GM19025 (cell line): ENCODE measurements around the gene HOXC9.

Source experiments
- ATAC-seq: cut with Tn5 transposase; IDR thresholded peaks from one replicate; pipeline ENCODE4 v1.9.1; 2021; ENCODE audit warnings: mild to moderate bottlenecking, low read depth, moderate library complexity; ENCODE audit not compliant: unreplicated experiment

HOXC9 gene

DNA sequence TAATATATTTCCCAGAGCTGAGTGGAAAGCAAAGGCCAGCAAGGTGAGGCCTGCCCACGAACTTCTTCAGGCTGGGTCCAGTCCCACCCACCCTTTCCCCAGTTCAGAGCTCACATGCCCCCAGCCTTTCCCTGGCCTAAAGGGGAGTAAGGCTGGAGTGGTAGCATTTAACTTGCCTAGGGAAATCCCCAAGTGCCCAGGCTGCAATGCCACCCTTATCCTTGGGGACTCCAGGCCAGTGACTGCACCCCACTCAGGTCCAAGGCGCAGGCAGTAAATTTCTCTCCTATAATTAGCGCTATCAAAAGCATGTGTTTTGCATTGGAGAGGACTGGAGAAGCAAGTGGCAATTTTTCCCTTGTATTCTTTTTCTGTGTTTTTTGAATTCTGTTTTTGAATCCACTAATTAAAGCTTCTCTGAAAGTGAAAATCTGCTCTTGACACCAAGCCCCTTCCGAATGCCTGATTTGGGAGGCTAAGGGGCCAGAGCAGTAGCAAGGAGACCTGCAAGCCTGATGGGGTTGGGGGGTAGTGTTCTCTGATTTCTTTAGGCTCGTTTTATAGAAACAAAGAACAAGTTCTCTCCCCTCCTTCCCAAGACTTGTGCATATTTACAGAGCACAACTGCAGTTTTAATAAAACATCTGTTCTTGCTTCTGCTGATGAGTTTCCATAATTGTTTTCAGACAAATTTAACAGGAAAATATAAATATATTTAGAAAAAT lies 24.8 kb downstream of the HOXC9 start:
- ATAC-seq = no peak

DNA sequence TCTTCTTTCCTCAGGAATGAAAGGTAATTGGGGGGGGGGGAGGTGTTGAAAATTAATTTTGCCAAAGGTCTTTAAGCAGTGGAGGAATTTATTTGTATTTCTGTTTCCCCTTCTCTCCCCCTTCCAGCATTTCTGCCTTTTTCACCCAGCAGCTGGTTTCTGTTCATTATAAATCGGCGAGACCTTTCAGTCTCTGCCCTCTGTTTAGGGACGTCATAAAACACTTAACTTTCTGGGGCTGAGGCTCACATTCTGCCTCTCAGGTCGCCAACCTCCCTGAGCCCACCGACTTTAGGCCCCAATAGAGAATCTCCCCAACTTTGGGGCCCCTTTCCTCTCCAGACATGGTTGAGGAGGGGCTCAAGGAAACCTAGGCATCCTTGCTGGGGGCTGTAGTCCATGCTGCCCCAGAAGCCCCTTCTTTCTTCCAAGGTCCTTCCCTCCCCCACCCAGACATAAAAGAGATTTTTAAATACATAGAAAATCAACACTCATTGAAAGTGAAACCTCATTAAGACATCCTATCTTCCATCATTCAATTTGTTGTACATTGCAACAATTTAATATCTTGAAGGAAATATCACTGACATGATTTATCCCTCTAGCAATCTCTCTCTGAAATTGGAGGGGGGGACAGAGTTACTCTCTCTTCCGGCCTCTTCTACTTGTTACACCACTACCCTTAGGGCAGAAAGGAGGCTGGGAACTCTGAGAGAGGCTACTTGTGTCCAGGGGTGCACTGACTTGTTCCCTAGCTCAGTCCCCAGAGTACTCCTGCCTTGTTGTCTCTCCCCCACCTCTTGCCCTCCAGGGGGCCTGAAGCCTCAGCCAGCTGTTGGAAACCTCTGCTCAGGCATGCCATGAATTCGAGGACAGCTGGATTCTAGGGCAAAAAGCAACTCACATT lies 25.8 kb downstream of the HOXC9 start:
- ATAC-seq = no peak

DNA sequence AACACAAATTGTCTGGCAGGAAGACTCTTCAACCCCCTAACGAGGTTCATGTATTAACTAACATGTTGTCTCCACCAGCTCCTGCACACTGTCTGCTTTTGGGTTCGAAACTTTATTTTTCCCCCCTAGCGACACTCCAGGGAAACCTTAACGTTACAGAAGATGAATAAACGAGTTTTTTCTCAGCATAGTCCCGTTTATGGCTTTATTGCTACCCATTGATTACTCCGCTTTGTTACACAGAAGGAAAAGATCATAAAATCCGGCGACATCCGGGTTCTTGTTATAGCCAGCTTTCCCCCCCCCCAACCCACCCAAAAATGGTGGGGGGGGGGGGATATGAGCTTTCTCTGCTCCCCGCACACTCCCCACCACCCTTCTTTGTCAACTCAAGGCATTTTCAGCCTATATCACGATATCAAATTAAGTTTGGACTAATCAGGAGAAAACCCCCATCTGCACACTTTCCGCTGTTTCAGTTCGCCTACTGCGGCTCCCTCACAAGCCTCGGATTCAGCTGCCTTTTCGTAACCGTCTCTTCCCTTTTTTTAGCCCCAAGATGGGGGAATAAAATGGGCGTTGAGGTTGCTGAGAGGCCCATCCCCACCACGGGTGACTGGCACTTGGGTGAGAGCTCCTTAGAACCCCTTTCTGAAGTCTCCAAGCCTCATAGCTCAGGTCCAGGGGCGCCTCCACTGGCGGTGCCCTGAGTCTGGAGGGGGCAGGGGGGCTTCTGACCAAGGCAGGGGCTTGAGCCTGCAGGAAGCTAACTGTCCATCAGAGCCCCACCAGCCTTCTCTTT lies 26.9 kb downstream of the HOXC9 start:
- ATAC-seq = no peak

DNA sequence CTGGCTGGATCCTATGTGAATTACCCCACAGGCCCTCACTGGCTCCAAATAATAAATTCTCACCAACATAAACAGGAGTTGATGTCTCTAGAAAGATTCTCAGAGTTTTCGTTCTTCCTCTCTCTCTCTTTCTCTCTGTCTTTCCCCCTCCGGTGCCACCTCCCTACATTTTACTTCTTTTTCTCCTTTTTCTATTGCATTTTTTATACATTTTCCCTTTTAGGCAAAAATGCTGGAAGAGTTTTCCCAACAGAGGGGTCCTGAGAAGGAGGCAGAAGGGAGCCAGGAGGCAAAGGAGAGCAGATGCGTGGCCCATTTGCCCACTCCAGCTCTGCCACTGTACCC lies 27.5 kb downstream of the HOXC9 start:
- ATAC-seq = no peak

DNA sequence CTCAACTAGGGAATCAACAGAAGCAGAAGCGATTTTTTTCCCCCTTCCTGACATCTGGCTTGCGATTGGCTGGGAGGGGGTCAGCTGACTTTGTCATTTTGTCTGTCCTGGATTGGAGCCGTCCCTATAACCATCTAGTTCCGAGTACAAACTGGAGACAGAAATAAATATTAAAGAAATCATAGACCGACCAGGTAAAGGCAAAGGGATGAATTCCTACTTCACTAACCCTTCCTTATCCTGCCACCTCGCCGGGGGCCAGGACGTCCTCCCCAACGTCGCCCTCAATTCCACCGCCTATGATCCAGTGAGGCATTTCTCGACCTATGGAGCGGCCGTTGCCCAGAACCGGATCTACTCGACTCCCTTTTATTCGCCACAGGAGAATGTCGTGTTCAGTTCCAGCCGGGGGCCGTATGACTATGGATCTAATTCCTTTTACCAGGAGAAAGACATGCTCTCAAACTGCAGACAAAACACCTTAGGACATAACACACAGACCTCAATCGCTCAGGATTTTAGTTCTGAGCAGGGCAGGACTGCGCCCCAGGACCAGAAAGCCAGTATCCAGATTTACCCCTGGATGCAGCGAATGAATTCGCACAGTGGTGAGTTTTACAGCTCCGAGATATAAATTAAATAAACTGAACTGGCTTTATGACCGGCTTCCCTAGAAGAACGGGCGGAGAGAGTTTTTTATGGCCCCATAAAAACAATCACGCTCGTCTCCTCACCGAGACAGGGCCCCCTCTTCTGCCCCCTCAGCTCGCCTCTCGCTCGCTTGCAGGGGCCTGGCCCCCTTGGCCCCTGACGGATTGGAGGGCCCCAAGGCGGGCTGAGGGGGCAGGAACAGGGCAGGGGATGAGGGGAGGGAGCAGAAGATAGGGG lies 28.6 kb downstream of the HOXC9 start, which contains the start of gene HOXC6:
Gene HOXC6 (plus strand): TSS at position 127 of the 888 bp plus-strand sequence. CDS start 82 bp downstream, at position 209.
- no peak for ATAC-seq

DNA sequence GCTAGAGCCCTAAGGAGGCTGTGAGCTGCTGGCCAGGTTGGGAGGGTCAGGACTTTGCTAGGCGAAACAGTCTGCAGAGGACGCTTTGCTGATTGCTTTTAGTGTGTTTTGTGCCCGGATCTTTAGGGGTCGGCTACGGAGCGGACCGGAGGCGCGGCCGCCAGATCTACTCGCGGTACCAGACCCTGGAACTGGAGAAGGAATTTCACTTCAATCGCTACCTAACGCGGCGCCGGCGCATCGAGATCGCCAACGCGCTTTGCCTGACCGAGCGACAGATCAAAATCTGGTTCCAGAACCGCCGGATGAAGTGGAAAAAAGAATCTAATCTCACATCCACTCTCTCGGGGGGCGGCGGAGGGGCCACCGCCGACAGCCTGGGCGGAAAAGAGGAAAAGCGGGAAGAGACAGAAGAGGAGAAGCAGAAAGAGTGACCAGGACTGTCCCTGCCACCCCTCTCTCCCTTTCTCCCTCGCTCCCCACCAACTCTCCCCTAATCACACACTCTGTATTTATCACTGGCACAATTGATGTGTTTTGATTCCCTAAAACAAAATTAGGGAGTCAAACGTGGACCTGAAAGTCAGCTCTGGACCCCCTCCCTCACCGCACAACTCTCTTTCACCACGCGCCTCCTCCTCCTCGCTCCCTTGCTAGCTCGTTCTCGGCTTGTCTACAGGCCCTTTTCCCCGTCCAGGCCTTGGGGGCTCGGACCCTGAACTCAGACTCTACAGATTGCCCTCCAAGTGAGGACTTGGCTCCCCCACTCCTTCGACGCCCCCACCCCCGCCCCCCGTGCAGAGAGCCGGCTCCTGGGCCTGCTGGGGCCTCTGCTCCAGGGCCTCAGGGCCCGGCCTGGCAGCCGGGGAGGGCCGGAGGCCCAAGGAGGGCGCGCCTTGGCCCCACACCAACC lies 29.8 kb downstream of the HOXC9 start:
- ATAC-seq = no peak

DNA sequence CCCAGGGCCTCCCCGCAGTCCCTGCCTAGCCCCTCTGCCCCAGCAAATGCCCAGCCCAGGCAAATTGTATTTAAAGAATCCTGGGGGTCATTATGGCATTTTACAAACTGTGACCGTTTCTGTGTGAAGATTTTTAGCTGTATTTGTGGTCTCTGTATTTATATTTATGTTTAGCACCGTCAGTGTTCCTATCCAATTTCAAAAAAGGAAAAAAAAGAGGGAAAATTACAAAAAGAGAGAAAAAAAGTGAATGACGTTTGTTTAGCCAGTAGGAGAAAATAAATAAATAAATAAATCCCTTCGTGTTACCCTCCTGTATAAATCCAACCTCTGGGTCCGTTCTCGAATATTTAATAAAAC lies 30.5 kb downstream of the HOXC9 start:
- no peak for ATAC-seq

DNA sequence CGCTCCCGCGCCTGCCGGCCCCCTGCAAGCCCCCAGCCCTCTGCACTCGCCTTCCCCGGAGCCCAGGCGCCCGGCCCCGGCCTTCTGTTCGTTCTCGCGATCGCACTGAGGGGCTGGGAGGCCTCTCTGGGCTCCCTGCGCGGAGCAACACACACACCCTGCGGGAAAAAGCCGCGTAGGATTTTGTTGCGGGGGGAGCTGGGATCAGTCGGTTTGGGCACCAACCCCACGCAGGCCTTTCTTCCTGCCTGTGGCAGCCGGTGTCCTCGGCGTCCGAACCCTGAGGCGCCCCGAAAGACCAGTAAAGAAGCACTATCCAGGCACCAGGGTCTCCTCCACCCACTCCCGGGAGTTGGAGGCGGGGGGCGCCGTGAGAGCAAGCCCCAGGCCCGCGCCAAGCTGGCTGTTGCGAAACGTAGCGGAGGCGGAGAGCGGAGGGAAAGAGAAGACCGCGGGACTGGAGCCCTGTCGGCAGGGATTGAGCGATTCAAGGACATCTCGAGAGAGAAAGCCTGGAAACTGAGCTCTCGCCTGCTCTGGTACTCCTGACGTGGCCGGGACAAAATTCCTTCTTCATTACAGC lies 31.0 kb downstream of the HOXC9 start:
- ATAC-seq = no peak

DNA sequence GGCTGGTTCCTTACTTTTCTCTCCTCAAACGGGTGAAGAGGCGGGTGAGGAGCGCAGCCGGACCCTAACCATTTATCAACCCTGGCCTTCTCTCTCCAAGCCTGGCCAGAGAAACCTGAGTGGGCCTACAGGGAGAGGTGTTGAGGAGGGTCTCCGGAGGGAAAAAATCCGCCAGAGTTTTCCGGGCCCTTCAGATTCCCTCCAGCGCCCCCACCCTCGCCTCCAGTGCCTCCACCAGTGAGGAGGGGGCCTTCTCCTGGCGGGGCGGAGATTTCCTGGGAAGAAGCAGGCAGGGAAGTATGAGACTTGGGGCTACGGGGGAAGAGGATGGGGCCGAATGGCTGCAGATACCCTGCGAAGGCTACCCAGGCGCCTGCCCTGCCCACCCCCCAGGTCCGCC lies 31.5 kb downstream of the HOXC9 start:
- ATAC-seq = no peak

DNA sequence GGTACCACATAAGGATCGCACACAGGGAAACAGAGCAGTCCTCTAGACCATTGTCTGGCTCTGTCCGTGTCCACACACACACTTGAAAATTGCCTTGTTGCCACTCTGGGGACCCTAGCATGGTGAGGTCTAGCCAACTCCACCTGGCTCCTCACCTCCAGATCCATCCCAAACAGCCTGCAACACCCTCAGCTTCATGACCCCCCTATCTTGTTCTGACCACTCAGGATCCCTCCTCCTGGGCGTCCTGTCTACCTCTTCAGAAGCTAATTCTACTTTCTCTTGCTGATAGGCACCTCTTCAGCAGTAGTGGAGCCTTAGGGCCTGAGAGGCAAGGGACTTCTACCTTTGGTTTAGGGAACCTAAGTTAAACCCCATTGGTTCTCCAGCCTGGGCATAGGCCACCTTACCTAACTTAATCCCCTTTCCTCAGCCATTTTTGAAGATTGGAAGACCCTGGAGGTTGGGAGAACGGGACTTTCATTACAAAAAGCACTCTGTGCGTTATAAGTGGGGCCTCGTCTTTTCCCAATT lies 32.2 kb downstream of the HOXC9 start:
- ATAC-seq = no peak

DNA sequence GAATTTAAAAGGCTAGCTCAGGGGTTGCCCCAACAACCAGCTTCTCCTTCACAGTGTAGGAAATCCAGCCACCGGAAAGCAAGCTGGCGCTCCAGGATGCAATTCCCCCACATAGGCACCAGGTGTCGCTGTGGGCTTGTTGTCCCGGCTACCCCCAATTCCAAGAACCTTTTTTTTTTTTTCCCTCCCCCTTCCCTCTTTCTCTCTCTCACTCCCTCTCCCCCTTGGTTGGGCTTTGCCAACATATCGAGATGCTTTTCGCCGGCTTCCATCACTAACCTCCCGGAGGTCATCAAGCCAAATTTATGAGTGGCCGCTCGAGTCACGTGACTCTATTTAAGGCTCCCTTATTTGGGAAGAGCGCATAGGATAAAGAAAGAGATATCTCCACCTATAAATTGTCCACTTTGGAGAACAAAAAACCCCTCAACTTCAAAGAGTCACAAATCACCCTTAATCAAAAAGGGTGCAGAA lies 32.7 kb downstream of the HOXC9 start, which contains the start of gene HOXC5:
Gene HOXC5 (plus strand): TSS at position 424 of the 474 bp plus-strand sequence. CDS start 73 bp downstream, outside the sequence.
- no peak for ATAC-seq

DNA sequence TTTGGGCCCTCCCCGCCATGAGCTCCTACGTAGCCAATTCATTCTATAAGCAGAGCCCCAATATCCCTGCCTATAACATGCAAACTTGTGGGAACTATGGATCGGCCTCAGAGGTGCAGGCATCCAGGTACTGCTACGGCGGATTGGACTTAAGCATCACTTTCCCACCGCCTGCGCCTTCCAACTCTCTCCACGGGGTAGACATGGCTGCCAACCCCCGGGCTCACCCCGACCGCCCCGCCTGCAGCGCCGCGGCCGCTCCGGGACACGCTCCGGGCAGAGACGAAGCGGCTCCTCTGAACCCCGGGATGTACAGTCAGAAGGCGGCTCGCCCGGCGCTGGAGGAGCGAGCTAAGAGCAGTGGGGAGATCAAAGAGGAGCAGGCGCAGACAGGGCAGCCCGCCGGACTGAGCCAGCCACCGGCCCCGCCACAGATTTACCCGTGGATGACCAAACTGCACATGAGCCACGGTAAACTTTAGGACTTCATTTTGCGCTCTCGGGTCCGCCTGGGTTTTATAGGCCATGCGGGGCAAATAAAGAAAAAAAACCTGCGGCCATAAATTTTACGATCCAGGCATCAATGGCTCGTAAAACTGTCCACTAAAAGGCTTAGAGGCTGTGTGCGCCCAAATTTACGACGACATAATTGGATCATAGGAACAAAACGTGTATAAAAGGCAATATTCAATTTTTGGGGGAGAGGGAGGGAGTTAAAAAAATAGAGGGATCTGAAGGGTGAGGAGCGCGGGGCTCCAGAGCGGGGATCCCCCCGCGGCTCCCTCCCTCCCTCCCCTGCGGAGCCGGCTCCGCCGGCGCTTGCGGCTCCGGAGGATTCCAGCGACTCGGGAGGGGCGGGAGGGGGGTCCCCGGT lies 33.4 kb downstream of the HOXC9 start:
- no peak for ATAC-seq

DNA sequence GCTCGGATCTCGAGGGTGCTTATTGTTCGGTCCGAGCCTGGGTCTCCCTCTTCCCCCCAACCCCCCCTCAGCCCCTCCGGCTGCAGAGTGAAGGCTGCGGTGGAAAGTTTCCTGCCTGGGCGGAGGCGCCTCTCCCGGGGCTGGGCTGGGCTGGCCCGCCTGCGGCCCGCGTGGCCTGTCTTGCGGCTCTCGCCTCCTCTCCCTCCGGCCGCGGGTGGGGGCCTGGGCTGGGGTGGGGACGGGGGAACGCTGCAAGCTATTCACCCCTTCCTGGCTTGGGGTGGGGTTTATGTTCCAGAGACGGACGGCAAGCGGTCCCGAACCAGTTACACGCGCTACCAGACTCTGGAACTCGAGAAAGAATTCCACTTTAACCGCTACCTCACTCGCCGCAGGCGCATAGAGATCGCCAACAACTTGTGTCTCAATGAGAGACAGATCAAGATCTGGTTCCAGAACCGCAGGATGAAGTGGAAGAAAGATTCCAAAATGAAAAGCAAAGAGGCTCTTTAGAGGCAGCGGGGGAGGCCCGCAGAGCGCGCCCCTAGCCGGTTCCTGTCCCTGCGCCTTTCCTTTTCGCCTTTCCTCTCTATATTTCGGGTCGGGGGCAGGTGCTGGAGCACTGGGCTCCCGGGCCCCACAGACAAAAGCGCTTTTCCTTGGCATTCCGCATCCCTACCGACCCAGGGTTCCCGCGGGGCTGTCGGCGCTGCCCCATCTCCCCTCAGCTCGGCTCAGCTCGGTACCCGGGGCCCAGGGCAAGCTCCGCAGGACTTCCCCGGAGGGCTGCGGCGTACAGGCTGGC lies 34.2 kb downstream of the HOXC9 start:
- no peak for ATAC-seq

DNA sequence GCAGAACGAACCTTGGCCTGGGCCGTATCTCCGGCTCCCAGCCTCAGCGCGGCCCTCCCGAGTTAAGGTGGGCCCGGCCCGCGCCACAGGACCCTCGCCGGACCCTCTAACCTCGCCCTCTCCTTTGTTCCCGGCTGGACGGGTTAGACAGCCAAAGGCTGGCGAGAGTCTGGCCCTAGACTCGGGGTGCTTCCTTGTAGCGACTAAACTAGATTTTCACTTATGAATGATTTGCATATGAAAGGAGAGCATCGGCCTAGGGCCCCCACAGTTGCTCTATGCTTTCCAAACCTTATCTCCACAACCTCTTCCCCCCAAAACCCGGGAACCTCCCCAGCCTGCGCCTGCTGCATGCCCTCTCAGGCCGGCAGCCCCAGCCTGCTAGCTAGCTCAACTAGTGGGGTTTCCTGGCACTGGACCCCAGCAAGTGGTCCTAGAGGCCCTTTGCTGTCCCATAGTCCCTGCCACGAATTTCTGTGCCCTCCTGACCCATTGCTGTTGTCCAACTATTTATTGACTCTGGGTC lies 34.9 kb downstream of the HOXC9 start:
- ATAC-seq = no peak

DNA sequence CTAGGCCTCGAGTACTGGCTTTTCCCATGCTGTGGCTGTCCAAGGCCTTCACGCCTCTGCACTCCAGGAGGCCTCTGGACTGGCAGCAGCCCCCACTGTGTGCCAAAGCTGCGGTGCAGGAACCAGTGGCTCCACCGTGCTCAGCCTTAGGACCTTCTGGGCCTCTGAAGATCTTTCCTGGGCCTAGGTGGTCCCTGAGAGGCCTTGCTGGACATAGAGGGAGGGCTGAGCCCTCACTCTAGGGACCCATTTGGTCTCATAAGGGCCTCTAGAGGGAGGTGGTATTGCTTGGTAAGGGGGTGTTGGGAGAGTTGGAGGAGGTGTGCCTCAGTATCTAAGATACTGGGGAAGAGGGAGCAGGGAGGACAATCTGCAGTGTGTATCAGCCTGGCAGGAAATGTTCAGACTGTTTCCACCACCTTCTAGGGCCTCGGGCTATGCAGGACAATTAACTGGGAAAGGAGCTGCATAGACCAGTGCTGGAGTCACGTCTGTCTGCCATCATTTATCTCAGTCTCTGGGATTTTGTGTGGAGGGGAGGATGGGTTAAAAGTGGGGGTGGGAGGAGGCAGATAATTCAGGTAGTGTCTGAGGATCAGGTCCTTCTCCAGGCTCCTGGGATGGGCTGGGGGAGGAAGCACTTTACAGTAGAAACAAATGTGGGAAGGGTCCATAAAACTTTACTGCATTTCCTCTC lies 35.8 kb downstream of the HOXC9 start:
- no peak for ATAC-seq
